ENCODE data around the gene FBXO28. TPM values are rescaled to one million over a fixed set of nuclear protein-coding genes. Genes with fewer than 3 reads are reported as not detected.

The FBXO28 gene, protein sequence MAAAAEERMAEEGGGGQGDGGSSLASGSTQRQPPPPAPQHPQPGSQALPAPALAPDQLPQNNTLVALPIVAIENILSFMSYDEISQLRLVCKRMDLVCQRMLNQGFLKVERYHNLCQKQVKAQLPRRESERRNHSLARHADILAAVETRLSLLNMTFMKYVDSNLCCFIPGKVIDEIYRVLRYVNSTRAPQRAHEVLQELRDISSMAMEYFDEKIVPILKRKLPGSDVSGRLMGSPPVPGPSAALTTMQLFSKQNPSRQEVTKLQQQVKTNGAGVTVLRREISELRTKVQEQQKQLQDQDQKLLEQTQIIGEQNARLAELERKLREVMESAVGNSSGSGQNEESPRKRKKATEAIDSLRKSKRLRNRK
- total RNA-seq, result 32.6 and 35.4 TPM in 2 replicates
- 6.8 and 8.9 TPM in 2 replicates for polyA plus RNA-seq
- 12.6 and 14.3 TPM in 2 replicates for polyA plus RNA-seq (2011; cell fraction: cytosol; rRNA removed)
- polyA plus RNA-seq (2011; cell fraction: nucleus; rRNA removed), result 15.3 and 18.9 TPM in 2 replicates
- polyA plus RNA-seq (2012), result 16.2 and 23.6 TPM in 2 replicates
- 26.0 and 31.0 TPM in 2 replicates for polyA minus RNA-seq
- 33.6 TPM for polyA minus RNA-seq (2011; cell fraction: cytosol; rRNA and poly(A)+ RNA removed)
- polyA minus RNA-seq (2011; cell fraction: nucleus; rRNA and poly(A)+ RNA removed), result 26.0 and 28.4 TPM in 2 replicates
- percentile 86 among the genes with signal in this experiment for Bru-seq, nascent RNA
- percentile 79 among the genes with signal in this experiment for BruChase-seq, experiment 1, labeled RNA remaining after a 6-hour chase
- BruChase-seq, experiment 2, labeled RNA remaining after a 2-hour chase, result percentile 90 among the genes with signal in this experiment
- long read RNA-seq, full-length matches to known transcripts, result 42 of 50 reads
- long read RNA-seq, partial matches to known transcripts, result 2 of 50 reads
- long read RNA-seq, other reads (novel, unspliced or antisense), result 6 of 50 reads

- H3K4me3 ChIP-seq (replicated peaks in 1 of 3; ENCODE audit: insufficient read depth in 1 of 3, low read depth in 1 of 3, low read length in 3 of 3), result peak within 1 kb of the TSS; percentile 62 to 99 (median 97)
- BruUV-seq (replicated peaks), result no TSS peak
- H3K36me3 ChIP-seq (ENCODE audit: control insufficient read depth in 2 of 2, extremely low read depth in 1 of 2, insufficient read depth in 2 of 2, low read length in 2 of 2), result peaks cover 0 to 2% of the 10 kb centered on the region in 2 experiments
- H3K27me3 ChIP-seq (ENCODE audit: control insufficient read depth in 2 of 2, insufficient read depth in 2 of 2, low read length in 2 of 2), result no peaks in the 10 kb centered on the region
- H3K79me2 ChIP-seq (ENCODE audit: control insufficient read depth, insufficient read depth, low read length), result peaks cover 54% of the 10 kb centered on the region
- H2AFZ ChIP-seq (ENCODE audit: low read depth, low read length), result peak within 1 kb of the TSS; percentile 68
- no peaks in the 10 kb centered on the region for H3K9me1 ChIP-seq (replicated peaks; ENCODE audit: control insufficient read depth, extremely low read depth, insufficient read depth, low read length)
- dilution Hi-C loops (cut with MboI; ENCODE audit: extremely low pct_ligation_motif_present, low sequenced_read_pairs) (no loop called here), intact Hi-C loops (cut with micrococcal nuclease) (loop anchor here (1.0 to 5.0 kb wide), 6 partner anchors 61 to 416 kb away; partner anchors contain the start of genes CNIH4, DEGS1 and TP53BP2)
- ChIA-PET CTCF (no interaction called here), POLR2A (no interaction called here)
- DNase-seq (ENCODE audit: low read depth, low spot score) (peak; percentile 92), FAIRE-seq (peak; percentile 84)
- H3K4me1 ChIP-seq (ENCODE audit: control insufficient read depth, extremely low read depth, insufficient read depth, low read length), result peaks cover 21% of the 10 kb centered on the region
- H3K9me3 ChIP-seq (replicated peaks; ENCODE audit: control insufficient read depth, insufficient read depth, low read length), result no peaks in the 10 kb centered on the region
- H4K20me1 ChIP-seq (replicated peaks; ENCODE audit: control insufficient read depth, extremely low read depth, insufficient read depth, low read length), result no peaks in the 10 kb centered on the region
- TF ChIP-seq POLR2A (IDR thresholded peaks at IDR 0.05; ENCODE audit: low read depth, low read length) (peak; percentile 95), CTCF (IDR thresholded peaks at IDR 0.05; ENCODE audit: extremely low read depth in 1 of 2, insufficient read depth in 1 of 2, low read depth in 1 of 2, low read length in 2 of 2) (no peak), POLR2AphosphoS5 (IDR thresholded peaks at IDR 0.05; ENCODE audit: insufficient read depth, low read depth, low read length) (peak; percentile 86), GATA2 (IDR thresholded peaks at IDR 0.05; ENCODE audit: insufficient read depth, insufficient read length, low read depth, low read length) (no peak), JUN (IDR thresholded peaks at IDR 0.05; ENCODE audit: borderline replicate concordance, insufficient read depth, insufficient read length, low read depth) (peak; percentile 9), MYC (IDR thresholded peaks at IDR 0.05; ENCODE audit: low read depth, low read length) (no peak), FOS (IDR thresholded peaks at IDR 0.05; ENCODE audit: borderline replicate concordance, insufficient read depth, low read length) (no peak)
- TF ChIP-seq, protein P1, sequence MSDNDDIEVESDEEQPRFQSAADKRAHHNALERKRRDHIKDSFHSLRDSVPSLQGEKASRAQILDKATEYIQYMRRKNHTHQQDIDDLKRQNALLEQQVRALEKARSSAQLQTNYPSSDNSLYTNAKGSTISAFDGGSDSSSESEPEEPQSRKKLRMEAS (IDR thresholded peaks at IDR 0.05; ENCODE audit: insufficient read depth, insufficient read length), result peak; percentile 2
- H3K9ac ChIP-seq (replicated peaks; ENCODE audit: extremely low read depth, insufficient read depth, low read length), result peak within 1 kb of the TSS; percentile 89
- H3K4me2 ChIP-seq (ENCODE audit: insufficient read depth, low read length), result peak within 1 kb of the TSS; percentile 100
- peak within 1 kb of the TSS; percentile 78 for H3K27ac ChIP-seq (ENCODE audit: insufficient read depth, low read depth, low read length)
Measured at GRCh38 chr1:224113918-224114786, at the start of gene FBXO28. TSS of gene FBXO28 (plus strand) at chr1:224114111. CDS start at chr1:224114130, 19 bp downstream.

Data from endothelial cell of umbilical vein (primary cell).